Measurements from ENCODE around the gene DUS3L.

DUS3L gene

DNA sequence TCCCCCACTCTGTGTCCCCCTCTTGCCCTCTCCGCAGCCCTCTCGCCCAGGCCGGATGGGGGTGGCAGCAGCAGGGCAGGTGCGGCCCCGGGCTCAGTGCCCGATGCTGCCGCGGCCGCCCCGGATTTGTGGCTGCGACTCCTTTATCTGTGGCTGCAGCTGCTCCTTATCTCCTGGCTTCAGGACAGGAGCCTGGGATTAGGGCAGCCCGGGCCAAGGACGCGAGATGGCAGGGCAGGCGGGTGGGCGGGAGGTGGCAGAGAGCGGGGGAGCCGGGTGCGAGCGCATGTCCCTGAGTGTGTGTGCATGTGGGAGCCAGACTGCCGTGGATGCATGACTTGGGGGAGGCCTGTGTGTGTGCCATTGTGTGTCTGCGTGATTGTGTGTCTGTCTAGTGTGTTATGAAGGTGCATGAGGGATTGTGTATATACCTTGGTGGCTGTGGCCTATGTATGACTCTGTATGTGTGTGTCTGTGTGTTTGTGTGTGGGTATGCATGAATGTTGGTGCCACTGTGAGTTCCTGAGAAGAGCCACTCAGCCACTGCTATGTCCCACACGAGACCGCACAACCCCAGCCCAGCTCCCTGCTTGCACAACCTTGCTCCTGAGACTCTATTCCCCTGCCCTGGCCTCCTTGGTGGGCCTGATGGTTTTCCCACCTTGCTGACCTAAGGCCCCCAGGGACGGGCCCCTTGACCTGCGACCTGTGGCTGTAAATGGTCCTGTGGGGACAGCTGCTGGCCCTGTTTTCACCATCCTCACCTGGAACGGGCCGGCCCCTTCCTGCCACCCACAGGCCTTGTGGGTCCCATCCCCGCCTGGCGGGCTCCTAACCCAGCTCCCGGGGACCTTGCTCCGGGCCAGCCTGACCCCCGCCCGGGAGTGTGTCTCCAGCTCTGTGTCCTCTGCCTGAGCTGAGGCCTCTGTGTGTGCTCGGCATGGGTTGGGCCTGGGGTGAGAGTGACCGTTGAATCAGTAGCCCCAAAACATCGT, 8.6 kb upstream of the DUS3L start:
- no peak overlapping the region for H3K4me3 ChIP-seq (ENCODE audit: low read depth, low read length)
- DNase-seq (ENCODE audit: low read depth) = no peak
- TF ChIP-seq, protein P1, sequence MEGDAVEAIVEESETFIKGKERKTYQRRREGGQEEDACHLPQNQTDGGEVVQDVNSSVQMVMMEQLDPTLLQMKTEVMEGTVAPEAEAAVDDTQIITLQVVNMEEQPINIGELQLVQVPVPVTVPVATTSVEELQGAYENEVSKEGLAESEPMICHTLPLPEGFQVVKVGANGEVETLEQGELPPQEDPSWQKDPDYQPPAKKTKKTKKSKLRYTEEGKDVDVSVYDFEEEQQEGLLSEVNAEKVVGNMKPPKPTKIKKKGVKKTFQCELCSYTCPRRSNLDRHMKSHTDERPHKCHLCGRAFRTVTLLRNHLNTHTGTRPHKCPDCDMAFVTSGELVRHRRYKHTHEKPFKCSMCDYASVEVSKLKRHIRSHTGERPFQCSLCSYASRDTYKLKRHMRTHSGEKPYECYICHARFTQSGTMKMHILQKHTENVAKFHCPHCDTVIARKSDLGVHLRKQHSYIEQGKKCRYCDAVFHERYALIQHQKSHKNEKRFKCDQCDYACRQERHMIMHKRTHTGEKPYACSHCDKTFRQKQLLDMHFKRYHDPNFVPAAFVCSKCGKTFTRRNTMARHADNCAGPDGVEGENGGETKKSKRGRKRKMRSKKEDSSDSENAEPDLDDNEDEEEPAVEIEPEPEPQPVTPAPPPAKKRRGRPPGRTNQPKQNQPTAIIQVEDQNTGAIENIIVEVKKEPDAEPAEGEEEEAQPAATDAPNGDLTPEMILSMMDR (IDR thresholded peaks at IDR 0.05; ENCODE audit: low read depth, low read length, missing control alignments) = no peak
- in situ Hi-C loops (cut with HindIII; ENCODE audit: low sequenced_read_pairs) = no loop called here

DNA sequence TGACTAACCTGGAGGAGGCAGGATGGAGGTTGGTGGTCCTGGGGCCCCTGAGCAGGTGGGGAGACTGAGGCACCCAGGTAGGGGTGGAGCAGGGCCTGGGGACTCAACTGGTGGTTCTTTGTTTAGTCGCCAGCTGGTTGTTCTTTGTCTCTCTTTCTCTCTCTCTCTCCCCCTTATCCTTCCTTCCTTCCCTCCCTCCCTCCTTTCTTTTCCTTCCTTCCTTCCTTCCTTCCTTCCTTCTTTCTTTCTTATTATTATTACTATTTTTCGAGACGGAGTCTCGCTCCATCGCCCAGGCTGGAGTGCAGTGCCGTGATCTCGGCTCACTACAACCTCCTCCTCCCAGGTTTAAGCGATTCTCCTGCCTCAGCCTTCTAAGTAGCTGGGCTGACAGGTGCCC, 7.3 kb upstream of the DUS3L start:
- in situ Hi-C loops (cut with HindIII; ENCODE audit: low sequenced_read_pairs) = no loop called here
- TF ChIP-seq, protein P1 (IDR thresholded peaks at IDR 0.05; ENCODE audit: low read depth, low read length, missing control alignments) = no peak
- no peak overlapping the region for H3K4me3 ChIP-seq (ENCODE audit: low read depth, low read length)
- DNase-seq (ENCODE audit: low read depth) = no peak

GRCh38 chr19:5795382-5795919, 4.5 kb upstream of the DUS3L start:
- TF ChIP-seq, protein P1 (IDR thresholded peaks at IDR 0.05; ENCODE audit: low read depth, low read length, missing control alignments) = no peak
- in situ Hi-C loops (cut with HindIII; ENCODE audit: low sequenced_read_pairs) = no loop called here
- DNase-seq (ENCODE audit: low read depth) = no peak
- H3K4me3 ChIP-seq (ENCODE audit: low read depth, low read length) = no peak overlapping the region

DNA sequence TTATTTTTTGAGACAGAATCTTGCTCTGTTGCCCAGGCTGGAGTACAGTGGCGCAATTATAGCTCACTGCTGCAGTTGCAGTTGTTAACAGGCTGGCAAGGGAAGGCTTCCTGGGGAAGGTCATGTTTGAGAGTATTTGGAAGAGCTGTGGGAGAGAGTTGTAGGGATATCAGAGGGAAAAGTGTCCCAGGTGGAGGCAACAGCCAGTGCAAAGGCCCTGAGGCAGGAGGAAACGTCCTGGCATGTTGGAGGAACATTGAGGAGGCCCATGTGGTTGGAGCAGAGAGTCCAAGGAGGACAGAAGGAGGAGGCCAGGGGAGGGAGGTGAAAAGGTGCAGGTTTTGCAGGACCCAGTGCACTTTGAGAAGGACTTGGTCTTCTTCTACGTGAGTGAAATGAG, 2.2 kb upstream of the DUS3L start:
- no peak overlapping the region for H3K4me3 ChIP-seq (ENCODE audit: low read depth, low read length)
- no peak for DNase-seq (ENCODE audit: low read depth)
- TF ChIP-seq, protein P1 (IDR thresholded peaks at IDR 0.05; ENCODE audit: low read depth, low read length, missing control alignments) = no peak
- in situ Hi-C loops (cut with HindIII; ENCODE audit: low sequenced_read_pairs) = no loop called here

- TF ChIP-seq, protein P1 (IDR thresholded peaks at IDR 0.05; ENCODE audit: low read depth, low read length, missing control alignments) = no peak
- in situ Hi-C loops (cut with HindIII; ENCODE audit: low sequenced_read_pairs) = no loop called here
- no peak overlapping the region for H3K4me3 ChIP-seq (ENCODE audit: low read depth, low read length)
- no peak for DNase-seq (ENCODE audit: low read depth)
Measured at GRCh38 chr19:5792224-5792623, 1.3 kb upstream of the DUS3L start.

DNA sequence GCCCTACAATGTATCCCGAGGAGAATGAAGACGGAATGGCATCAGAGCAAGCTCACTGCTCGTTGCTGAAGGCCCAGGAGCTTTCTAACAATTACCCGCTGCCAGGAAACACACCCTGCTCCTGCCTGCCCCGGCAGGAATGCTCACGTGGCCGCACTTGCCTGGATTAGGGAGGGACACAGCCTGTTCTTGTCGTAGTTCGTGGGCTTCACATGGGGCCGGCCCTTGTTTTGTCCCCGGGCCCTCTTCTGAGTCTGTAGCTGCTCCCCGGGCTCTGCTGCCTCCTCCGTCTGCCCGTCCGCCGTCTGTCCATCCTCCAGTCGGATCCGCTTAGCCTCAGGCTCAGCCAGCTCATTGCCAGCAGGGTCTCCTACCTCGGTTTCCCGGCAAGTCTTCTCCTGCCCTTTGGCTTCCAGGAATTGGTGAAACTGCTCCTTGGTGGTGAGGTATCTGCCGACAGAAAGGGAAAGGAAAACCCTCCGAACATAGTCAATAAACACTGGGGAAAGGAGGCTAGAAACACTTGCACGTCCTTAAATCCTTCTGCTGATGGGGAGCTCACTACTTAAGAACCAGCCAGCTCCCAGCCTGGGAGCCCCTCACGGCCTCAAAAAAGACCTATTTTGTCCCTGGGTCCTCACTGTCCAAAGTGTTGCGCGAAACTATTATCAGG, 941 bp downstream of the DUS3L start:
- TF ChIP-seq, protein P1 (IDR thresholded peaks at IDR 0.05; ENCODE audit: low read depth, low read length, missing control alignments) = no peak
- in situ Hi-C loops (cut with HindIII; ENCODE audit: low sequenced_read_pairs) = no loop called here
- peak overlapping the region; percentile 58 for H3K4me3 ChIP-seq (ENCODE audit: low read depth, low read length)
- no peak for DNase-seq (ENCODE audit: low read depth)

Data from astrocyte of the cerebellum (primary cell).